GM21717 (cell line): ENCODE measurements around the gene ACSM6.
"Not testable (repeated sequence)": the region's sequence is repeated elsewhere in the genome, so short reads cannot be mapped to it uniquely, and the experiment has no call there.

Experiments used
- ATAC-seq: cut with Tn5 transposase; IDR thresholded peaks from one replicate; pipeline ENCODE4 v1.9.1; 2021; ENCODE audit warnings: mild to moderate bottlenecking, moderate library complexity; ENCODE audit not compliant: unreplicated experiment

ACSM6 gene, protein sequence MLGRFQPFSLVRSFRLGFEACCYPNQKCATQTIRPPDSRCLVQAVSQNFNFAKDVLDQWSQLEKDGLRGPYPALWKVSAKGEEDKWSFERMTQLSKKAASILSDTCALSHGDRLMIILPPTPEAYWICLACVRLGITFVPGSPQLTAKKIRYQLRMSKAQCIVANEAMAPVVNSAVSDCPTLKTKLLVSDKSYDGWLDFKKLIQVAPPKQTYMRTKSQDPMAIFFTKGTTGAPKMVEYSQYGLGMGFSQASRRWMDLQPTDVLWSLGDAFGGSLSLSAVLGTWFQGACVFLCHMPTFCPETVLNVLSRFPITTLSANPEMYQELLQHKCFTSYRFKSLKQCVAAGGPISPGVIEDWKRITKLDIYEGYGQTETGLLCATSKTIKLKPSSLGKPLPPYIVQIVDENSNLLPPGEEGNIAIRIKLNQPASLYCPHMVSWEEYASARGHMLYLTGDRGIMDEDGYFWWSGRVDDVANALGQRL

DNA sequence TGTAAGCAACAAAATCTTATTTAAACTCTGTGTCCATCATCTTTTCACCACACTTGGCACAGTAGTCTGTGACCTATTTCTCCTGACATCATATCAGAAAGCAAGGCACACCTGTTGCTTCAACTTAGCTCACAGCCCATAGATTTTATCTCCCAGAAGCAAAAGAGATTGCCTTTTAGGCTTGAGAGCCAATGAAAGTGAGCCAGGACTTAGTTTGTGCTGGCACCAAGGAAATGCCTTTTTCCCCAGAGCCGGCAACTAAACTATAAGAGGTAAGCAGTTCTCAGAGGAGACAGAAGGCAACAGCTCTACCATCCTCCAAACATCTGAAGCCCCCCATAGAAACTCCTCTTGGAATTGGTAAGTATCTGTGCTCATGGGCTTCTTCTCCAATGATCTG, at the start of gene ACSM6:
TSS of gene ACSM6 (plus strand) at position 295 of the 400 bp plus-strand sequence. CDS start 248 bp downstream, outside the sequence.
- no peak for ATAC-seq

DNA sequence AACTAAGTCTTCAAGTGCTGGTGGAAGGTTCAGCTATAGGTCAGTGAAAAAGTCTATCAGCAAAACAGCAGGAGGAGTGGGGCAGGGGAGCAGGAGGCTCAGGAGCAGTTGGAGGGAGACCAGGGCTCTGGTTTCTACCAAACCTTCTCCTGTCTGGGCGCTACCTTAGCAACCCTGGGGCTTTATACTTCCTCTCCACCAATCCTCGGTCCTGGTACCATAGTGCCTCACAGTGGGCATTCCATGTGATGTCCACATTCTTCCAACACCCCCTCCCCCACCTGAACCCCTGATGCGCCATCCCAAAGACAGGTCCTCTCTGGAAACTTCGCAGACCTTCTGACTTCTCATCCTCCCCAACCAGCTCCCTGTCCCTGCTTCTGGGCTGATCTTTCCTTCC, 25.3 kb upstream of the ACSM6 start:
- no peak for ATAC-seq

DNA sequence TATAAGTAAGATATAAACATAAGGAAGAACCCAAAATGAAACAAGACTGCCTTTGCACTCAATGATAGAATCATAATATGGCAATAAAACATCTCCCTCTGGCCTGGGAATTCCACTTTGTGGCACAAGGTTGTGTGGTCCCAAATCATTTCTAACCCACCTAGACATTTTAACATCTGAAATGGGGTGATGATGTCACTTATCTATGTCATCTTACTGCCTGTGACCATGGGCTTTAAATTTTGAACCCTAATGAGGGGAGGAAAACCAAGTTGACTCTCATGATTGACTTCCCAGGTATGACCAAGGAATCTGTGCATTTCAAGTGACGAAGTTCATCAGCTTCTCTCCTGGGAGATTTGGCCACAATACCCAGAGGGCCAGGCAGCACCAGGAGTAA, 24.5 kb upstream of the ACSM6 start:
- no peak for ATAC-seq

DNA sequence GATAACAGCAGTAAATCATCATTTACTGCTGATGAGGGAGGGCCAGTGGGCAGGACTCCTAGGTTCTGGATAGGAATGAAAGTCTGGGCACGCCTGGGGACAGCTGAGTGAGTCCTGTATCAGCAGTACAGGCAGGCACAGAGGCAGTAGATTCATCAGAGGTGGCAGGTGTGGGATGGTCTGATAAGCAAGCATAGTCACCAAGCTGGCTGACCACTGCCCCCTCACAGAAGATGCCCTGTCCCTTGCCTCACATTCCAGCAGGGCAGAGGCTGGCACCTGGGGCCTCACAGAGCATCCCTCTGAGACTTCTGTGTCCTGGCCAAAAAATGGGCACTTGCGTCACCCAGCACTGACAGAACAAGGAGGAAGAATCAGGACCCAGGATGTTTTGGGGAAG, 23.2 kb upstream of the ACSM6 start:
- ATAC-seq, result no peak

DNA sequence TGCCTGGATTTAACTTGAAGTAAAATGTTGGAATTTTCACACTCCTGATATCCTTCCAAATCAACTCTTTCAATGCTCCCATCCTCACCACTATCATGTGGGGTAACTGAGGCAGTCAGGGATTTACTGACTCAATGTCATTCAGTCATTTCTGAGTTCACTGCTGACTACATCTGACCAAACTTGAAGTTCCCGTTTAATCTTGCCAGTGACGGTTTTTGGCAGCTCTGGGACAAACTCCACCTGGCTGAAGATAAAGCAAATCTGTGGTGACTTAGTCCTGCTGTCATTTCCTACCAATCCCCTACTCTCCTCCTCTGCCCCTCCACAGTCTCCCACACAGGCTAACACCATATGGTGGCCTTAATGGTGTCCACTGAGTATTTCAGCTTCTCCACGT, 22.7 kb upstream of the ACSM6 start:
- no peak for ATAC-seq

DNA sequence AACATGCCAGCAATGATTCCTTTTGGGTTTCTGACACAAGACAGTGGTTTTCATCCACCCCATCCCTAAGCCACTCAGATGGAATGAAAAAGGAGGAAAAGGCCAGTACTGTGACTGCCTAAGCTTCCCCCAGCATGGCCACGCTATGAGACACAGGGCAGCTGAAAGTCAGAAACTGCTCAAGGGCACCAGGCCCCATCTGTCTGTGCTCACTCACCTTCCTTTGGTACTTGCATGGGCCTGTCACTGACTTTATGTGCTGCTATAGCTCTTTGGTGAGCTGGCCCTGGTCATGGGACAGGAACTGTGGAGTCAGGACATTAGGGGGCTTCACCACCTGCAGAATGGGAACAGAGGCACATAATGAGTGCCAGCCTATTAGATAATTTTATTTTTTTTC, 21.2 kb upstream of the ACSM6 start:
- no peak for ATAC-seq

DNA sequence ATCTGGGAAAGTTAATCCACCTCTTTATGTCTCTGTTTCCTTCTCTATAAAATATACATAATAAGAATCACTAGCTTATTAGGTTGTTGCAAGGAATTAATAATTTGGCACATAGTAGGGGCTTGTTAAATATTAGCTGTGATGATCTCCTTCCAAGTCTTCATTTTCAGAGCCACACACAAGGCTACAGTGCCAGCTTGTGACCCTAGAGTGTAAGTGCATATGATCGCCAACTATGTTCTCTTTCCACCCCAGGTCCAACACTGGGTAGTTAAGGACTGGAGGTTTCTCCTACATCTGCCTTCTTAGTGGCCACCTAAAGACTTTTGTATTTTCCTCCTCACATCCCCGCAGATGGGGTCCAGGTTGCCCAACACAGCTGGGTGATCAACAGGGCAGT, 17.9 kb upstream of the ACSM6 start:
- ATAC-seq, result no peak

DNA sequence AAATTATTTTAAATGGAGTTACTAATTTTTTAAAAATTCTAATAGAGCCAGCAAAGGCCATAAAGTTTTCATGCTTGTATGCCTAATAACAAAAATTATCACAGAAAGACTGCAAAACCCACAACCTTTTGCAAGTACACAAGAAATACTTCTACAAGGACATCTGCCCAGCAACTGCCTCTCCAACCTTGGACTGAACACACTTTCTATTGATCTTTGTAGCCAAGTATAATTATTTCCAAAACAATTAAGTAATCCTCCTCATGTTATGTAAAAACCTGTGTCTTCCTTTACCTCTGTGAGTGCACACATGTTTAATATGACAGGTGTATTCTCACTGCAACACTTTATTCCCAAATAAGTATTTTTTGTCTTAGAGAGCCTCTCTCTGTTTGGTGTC, 16.6 kb upstream of the ACSM6 start:
- no peak for ATAC-seq

DNA sequence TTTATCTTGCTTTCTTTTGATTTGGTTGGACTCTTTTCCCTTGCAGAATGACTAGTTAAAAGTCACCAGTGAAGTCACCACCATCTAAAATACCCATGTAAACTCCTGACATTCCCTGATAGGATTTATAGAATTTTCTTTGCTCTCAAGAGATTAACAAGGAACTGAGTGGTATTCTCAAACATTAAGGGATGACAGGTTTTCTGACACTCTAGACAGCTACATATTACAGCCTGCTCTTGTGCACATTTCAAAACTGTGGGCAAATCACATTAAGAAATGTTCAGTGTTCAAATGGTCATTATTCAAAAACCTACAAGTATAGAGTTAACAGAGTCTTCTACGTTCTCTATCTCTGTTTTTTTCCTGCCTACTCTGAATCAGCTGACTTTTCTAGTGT, 15.8 kb upstream of the ACSM6 start:
- no peak for ATAC-seq

DNA sequence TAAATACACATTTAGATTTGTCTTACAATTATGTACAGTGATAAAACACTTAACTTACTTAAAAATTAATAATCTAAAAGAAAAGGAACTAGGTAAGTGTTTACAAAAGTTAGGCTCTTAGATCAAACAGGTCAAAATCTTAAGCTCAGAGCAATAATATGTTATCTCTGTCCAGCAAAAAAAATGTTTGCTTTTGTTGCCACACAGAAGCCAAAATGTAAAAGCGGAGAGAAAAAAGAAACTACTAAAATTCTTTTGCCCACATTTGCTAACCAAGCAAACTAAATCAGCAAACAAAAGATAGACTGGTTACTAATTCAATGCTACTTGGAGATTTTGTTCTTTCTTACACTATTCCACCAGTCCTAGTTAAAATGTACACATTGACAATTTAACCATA, 15.2 kb upstream of the ACSM6 start:
- ATAC-seq, result no peak

DNA sequence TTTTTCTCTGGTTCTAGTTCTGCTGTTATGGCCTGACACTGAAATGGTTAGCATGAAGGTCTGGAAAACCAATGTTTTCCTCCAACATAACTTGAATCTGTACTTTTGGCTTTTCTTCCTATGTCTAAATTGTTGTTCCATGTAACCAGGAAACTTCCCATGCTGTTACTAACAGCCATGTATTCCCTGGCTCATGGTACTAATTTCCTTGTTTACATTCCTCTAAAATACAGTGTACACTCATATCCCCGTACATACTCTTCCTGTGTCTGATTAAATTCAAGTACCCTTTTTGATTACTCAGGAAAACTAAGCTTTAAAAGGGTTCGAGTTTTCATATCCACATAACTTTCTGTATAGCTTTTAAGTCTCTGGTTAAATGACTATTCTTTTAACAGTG, 12.3 kb upstream of the ACSM6 start:
- ATAC-seq, result no peak

DNA sequence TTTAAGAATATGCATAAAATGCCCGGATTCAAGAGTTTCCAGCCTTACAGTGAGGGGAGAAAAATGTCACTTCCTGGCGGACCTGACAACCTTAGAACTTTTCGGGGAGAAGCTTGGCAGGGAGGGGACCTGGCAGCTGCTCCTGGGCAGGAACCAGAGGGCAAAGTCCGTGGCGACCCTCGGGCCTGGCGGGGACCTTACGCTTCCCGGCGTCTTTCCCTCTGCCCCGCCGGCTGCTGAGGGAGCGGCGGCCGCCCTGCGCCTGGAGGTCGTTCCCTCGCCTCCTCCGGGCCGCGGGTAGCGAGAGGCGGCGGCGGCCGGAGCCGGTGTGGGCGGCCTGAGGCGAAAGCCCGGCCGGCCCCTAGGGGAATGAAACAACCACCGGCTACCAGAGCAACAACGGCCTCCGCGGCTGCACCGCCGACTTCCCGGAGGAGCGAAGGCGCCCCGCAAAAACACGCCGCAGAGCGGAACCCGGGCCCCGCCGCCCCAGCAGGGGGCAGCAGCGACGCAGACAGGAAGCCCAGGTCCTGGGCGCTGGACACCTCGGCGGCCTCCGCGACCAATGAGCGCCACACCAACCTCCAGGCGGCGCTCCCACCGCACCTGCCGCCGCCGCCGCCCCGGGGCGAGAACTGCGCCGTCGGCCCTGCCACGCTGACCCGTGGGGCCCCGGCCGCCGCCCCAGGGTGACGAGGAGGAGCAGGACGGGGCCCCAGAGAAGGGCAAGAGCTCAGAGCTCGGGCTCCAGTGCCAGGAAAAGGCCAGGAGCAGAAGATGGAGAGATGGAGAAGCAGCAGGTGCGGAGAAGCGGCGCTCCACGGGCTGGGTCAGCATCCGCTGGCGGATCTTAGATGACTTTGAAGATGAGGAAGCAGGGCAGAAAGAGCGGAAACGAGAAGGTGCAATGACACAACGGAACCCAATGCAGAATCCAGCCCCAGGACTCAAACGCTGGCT, 10.5 kb upstream of the ACSM6 start:
- ATAC-seq, result peak; percentile 93

DNA sequence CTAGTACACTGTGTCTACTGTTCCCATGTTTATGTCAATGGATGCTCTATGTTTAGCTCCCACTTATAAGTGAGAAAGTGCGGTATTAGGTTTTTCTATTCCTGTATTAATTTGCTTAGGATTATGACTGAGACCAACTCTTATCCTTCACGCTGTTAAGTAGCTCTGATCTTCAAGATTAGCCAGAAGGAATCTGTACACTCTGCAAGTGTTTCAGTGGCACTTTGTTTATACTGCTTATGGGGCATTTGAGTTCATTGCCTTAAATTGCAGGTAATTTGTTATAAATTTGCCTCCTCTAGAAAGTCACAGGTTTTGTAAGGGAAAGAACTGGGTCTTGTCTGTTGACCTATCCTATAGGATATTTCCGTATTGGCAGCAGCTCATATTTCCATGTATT, 6.4 kb upstream of the ACSM6 start:
- no peak for ATAC-seq

DNA sequence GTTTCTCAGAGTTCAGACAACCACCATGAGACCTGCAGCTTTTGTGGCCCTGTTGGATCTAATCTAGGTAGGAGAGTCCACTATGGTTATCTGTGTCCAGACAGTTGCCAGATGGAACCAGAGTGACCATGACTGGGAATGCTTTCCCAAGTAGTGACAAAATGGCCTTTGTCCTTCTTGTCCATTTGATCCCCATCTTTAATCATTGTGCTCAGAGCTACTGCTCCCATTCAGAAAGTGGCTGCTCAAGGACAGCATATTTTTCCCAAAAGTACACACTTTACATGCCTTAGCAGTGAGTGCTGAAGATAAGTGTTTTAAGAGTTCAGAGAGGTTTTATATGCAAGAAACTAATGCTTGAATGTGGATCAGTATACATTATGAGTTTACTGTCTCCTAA, 5.4 kb upstream of the ACSM6 start:
- ATAC-seq, result no peak

DNA sequence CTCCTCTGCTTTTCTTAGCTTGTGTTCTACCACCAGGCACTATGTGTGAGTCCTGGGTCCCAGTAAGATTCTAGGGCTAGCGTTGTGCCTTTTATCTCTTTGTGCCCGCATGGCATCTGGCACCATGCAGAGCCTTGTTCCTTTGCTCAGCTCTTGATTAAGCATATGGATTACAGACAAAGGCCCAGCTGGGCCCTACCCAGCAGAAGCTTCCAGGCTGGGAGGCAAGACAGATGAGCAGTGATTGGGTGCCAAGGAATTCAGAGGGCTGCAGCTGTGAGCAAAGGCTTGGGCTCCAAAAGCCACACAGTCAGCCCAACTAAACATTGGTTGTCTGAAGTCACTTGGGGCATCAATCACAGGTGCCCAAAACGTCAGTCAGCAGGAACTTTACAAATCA, 2.0 kb downstream of the ACSM6 start:
- no peak for ATAC-seq

DNA sequence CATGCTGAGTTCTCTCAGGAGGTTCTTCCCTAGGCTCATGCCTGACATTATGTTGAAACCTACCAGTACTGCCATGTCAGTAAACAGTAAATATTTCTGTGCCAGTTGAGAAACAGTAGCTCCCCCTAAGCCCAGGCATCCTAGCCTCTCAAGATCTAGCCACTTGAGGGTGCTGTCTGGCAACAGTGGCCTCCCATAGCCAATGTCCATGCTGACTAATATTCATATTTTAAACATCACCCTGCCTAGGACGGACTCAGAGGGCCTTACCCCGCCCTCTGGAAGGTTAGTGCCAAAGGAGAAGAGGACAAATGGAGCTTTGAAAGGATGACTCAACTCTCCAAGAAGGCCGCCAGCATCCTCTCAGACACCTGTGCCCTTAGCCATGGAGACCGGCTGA, 7.7 kb downstream of the ACSM6 start:
- no peak for ATAC-seq

DNA sequence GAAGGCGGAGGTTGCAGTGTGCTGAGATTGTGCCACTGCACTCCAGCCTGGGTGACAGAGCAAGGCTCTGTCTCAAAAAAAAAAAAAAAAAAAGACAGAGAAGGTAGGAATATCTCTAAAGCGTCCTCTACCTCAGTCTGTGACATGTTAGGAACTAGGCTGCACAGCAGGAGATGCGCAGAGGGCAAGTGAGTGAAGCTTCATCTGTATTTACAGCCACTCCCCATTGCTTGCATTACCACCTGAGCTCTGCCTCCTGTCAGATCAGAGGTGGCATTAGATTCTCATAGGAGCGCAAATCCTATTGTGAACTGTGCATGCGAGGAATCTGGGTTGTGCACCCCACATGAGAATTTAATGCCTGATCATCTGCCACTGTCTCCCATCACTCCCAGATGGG, 8.8 kb downstream of the ACSM6 start:
- ATAC-seq, result not testable (repeated sequence)

DNA sequence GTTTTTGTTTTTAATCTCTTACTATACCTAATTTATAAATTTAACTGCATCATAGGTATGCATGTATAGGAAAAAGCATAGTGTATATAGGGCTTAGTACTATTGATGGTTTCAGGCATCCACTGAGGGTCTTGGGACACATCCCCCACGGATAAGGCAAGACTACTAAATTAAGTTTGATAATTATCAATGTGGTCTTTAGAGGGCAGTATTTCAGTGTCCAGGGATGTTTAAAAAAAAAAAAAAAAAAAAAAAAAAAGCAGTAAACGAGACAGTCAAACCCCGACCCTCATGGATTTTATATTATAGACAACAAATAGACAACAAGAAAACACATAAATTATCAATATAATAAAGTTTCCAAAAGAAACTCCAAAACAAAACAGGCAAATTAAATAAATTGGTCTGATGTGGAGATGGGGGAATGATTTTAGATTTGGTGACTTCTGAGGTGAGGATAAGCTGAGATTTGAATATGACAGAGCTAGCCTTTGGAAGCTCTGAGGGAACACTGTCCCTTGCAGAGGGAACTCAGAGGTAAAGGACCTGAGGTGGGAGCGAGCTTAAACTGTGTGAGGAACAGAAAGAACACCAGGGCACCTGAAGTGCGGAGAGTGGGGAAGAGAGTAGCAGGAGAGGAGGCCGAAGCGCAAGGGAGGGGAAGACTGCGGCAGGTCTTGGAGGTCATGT, 14.8 kb downstream of the ACSM6 start:
- ATAC-seq, result no peak

DNA sequence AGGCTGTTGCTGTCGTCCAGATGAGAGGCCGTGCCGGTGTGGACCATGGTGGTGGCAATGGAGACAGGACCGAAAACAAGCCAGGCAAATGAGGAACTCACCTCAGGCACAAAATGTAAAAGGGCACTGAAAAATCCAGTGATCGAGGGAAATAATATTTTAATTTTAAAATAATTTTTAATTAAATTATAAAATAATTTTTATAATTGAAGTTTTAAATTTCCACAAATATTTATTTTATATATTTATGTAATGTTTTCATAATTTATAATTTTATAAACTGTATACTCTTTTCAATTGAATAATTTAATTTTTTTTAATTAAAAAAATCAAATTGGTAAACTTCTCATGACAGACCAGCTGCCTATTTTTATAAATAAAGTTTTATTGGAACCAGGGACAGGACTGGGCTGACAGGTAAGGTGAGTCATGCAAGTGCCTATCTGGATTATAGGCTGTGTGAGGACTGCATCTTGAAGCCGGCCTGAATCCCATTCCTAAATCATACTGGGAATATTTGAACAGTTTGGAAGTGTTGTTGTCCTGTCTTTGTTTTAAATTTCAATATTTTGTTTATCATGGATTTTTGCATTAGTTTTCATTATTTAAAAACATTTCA, 15.6 kb downstream of the ACSM6 start:
- no peak for ATAC-seq

DNA sequence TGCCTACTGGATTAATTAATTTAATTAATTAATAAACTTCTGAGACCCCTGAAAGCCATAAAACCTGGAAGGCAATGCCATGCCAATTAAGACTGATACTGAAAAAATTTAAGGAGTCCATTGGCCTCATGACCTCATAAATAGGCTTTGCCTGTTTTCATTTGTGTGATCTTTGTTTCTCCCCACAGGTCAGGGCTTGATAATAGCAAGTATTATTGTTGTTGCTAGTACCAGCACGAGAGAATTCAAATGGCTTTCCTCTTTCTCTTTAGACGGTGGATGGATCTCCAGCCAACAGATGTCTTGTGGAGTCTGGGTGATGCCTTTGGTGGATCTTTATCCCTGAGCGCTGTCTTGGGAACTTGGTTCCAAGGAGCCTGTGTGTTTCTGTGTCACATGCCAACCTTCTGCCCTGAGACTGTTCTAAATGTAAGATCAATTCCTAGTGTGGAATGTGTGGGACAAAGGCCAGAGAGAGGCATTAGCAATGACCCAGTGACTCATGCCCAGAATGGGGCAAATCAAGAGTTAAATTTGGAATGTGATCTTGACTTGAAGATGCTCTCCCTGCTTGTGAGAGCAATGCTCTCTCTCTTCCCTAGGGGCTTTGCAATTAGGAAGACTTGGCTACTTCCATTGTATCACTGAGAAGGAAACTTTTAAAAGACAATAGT, 17.7 kb downstream of the ACSM6 start:
- ATAC-seq, result no peak
